H1 (cell line): ENCODE measurements around the gene SMOC2. TPM values are rescaled to one million over a fixed set of nuclear protein-coding genes. Genes with fewer than 3 reads are reported as not detected.

Experiments used
- ATF3 ChIP-seq: IDR thresholded peaks from 2 replicates; pipeline ENCODE4 v1.6.1; 2011; ENCODE audit warnings: low read depth, mild to moderate bottlenecking, low read length; ENCODE audit not compliant: insufficient read depth
- CHD7 ChIP-seq: fragments of 300-600 bp; sonication (generic); IDR thresholded peaks from 2 replicates; pipeline ENCODE4 v1.7.1; 2012; ENCODE audit warnings: low read length, moderate library complexity, mild to moderate bottlenecking, inconsistent platforms; ENCODE audit not compliant: insufficient replicate concordance
- GTF2F1 ChIP-seq: IDR thresholded peaks from 2 replicates; pipeline ENCODE4 v1.6.1; 2012; ENCODE audit warnings: low read depth, low read length, improper control_type of control experiment, borderline replicate concordance
- JUN ChIP-seq: IDR thresholded peaks from 2 replicates; pipeline ENCODE4 v1.6.1; 2011; ENCODE audit warnings: low read depth, mild to moderate bottlenecking, improper control_type of control experiment, low read length
- KDM1A ChIP-seq: fragments of 200-600, 300-600 bp; sonication (generic); IDR thresholded peaks from 2 replicates; pipeline ENCODE4 v1.7.1; 2016; ENCODE audit warnings: mild to moderate bottlenecking, low read length, borderline replicate concordance
- POLR2A ChIP-seq, 2 experiments: IDR thresholded peaks; 1 replicate in 1 of 2; 2 replicates in 1 of 2; pipeline ENCODE4 v1.6.1; 2011; ENCODE audit warnings: low read depth in 2 of 2, low read length in 2 of 2, mild to moderate bottlenecking in 2 of 2; ENCODE audit errors: control extremely low read depth in 1 of 2
- POU5F1 ChIP-seq: IDR thresholded peaks from 2 replicates; pipeline ENCODE4 v1.6.1; 2011; ENCODE audit warnings: low read depth, mild to moderate bottlenecking, low read length, moderate library complexity
- RBBP5 ChIP-seq: IDR thresholded peaks from 2 replicates; pipeline ENCODE4 v1.7.1; 2012; ENCODE audit warnings: low read depth, mild to moderate bottlenecking, inconsistent platforms, low read length, moderate library complexity, borderline replicate concordance
- RFX5 ChIP-seq: IDR thresholded peaks from 2 replicates; pipeline ENCODE4 v1.6.1; 2011; ENCODE audit warnings: low read depth, low read length, improper control_type of control experiment, borderline replicate concordance
- SIX5 ChIP-seq: IDR thresholded peaks from 2 replicates; pipeline ENCODE4 v1.6.1; 2011; ENCODE audit warnings: mild to moderate bottlenecking, low read depth, low read length
- TEAD4 ChIP-seq: IDR thresholded peaks from 2 replicates; pipeline ENCODE4 v1.6.1; 2012; ENCODE audit warnings: low read depth, low read length, inconsistent platforms, mixed read lengths
- polyA plus RNA-seq, 7 experiments: library from polyadenylated mRNA; depleted of rRNA in 3 of 7; stranded (reverse) in 5 of 7; unstranded in 2 of 7; fragments of >200 nt in 5 of 7; fragments of 200-250 nt in 2 of 7; gene quantifications; 1 replicate in 5 of 7; 2 replicates in 1 of 7; 4 replicates in 1 of 7; pipeline versions ENCODE4 v1.2.1 to v1.2.3, GENCODE V29; 2011 to 2013; ENCODE audit warnings: missing spikeins in 2 of 7, mixed read lengths in 2 of 7
- total RNA-seq: library from RNA; stranded (reverse); fragmentation: NEBNext Ultra II Directional; extraction: Animal tissue kit (Norgen Biotek cat#: 25700); gene quantifications from 2 replicates; pipeline ENCODE4 v1.2.1, GENCODE V29; 2021

SMOC2 gene
- total and polyA plus RNA-seq, 2 of the 8 experiments (the other 6 are each of a cell fraction or from before 2014, with no cell fraction given) = 7.7 to 8.5 TPM

GRCh38 chr6:168438783-168439520, 2.0 kb upstream of the SMOC2 start (continued):
- TF ChIP-seq CHD7 = no peak
- no peak for TF ChIP-seq RBBP5
- TF ChIP-seq ATF3 = no peak
- TF ChIP-seq KDM1A = no peak
- no peak for TF ChIP-seq GTF2F1
- TF ChIP-seq RFX5 = no peak
- TF ChIP-seq SIX5 = no peak
- no peak for TF ChIP-seq TEAD4
- no peak for TF ChIP-seq POU5F1
- TF ChIP-seq JUN = no peak
- no peak for TF ChIP-seq POLR2A (IDR thresholded peaks at IDR 0.05; ENCODE audit: control extremely low read depth in 1 of 2, low read depth in 2 of 2, low read length in 2 of 2)
